B cell (primary cell): Measurements from ENCODE around the gene MRTFB.

Source experiments
- EZH2 ChIP-seq: IDR thresholded peaks from 2 replicates; pipeline ENCODE4 v1.6.1; 2012; ENCODE audit warnings: borderline replicate concordance, low read depth, mild to moderate bottlenecking, moderate library complexity, low read length; ENCODE audit not compliant: insufficient read depth, poor library complexity, severe bottlenecking
- TF ChIP-seq, protein P1 (sequence below): fragments of 200-600 bp; IDR thresholded peaks from one replicate; pipeline ENCODE4 v1.8.0; 2022; ENCODE audit warnings: antibody characterized with exemption, mild to moderate bottlenecking

DNA sequence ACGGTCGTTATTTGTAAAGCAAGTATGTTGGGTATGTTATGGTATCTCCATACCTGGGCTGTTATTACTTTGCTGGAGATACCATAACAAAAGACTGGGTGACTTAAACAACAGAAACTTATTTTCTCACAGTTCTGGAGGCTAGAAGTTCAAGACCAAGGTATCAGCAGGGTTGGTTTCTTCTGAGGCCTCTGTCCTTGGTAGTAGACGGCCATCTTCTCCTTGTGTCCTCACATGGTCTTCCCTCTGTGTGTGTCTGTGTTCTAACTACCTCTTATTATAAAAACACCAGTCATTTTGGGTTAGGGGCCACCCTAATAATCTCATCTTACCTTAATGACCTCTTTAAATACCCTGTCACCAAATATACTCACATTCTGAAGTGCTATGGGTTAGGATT lies 33.2 kb upstream of the MRTFB start:
- TF ChIP-seq, protein P1, sequence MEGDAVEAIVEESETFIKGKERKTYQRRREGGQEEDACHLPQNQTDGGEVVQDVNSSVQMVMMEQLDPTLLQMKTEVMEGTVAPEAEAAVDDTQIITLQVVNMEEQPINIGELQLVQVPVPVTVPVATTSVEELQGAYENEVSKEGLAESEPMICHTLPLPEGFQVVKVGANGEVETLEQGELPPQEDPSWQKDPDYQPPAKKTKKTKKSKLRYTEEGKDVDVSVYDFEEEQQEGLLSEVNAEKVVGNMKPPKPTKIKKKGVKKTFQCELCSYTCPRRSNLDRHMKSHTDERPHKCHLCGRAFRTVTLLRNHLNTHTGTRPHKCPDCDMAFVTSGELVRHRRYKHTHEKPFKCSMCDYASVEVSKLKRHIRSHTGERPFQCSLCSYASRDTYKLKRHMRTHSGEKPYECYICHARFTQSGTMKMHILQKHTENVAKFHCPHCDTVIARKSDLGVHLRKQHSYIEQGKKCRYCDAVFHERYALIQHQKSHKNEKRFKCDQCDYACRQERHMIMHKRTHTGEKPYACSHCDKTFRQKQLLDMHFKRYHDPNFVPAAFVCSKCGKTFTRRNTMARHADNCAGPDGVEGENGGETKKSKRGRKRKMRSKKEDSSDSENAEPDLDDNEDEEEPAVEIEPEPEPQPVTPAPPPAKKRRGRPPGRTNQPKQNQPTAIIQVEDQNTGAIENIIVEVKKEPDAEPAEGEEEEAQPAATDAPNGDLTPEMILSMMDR = no peak
- TF ChIP-seq EZH2 = no peak
